ENCODE measurements around the gene DPH7.

GRCh38 chr9:137578518-137579258, at the start of gene DPH7:
- TF ChIP-seq SPI1 (IDR thresholded peaks at IDR 0.05; ENCODE audit: low read depth, low read length) = no peak
- TF ChIP-seq POLR2AphosphoS5 (IDR thresholded peaks at IDR 0.05; ENCODE audit: low read depth, low read length) = peak; percentile 52; the same call in 1 of the 2 replicates
- TF ChIP-seq POLR2A (IDR thresholded peaks at IDR 0.05; ENCODE audit: low read depth, low read length) = peak; percentile 61
- no peak for TF ChIP-seq TAF1 (IDR thresholded peaks at IDR 0.05; ENCODE audit: low read depth, low read length)
- TF ChIP-seq POU2F2 (IDR thresholded peaks at IDR 0.05; ENCODE audit: low read depth, low read length) = peak; percentile 15; the same call in 1 of the 2 replicates
